ENCODE data around the gene DPYD.

GRCh38 chr1:97936976-97937375, 16.1 kb upstream of the DPYD start:
- TF ChIP-seq CTCF (IDR thresholded peaks at IDR 0.05) (no peak), POLR2A (IDR thresholded peaks at IDR 0.05) (no peak)
